Endothelial cell (in vitro differentiated cells): Measurements from ENCODE around the gene LSM2. TPM values are rescaled to one million over a fixed set of nuclear protein-coding genes. Genes with fewer than 3 reads are reported as not detected.

ENCODE experiments used
- DNase-seq: peaks from one replicate; pipeline ENCODE4 v3.0.0; 2021; ENCODE audit warnings: low spot score
- H3K27ac Mint-ChIP-seq: one replicate; pipeline ENCODE4 v1.8.0; 2021; ENCODE audit warnings: mixed read lengths, inconsistent platforms; ENCODE audit not compliant: unreplicated experiment
- H3K27me3 Mint-ChIP-seq: one replicate; pipeline ENCODE4 v1.8.0; 2021; ENCODE audit warnings: mild to moderate bottlenecking, moderate library complexity, mixed read lengths, inconsistent platforms; ENCODE audit not compliant: unreplicated experiment
- H3K36me3 Mint-ChIP-seq: one replicate; pipeline ENCODE4 v1.8.0; 2021; ENCODE audit warnings: mild to moderate bottlenecking, low read depth, mixed read lengths, inconsistent platforms; ENCODE audit not compliant: unreplicated experiment
- H3K4me1 Mint-ChIP-seq: one replicate; pipeline ENCODE4 v1.8.0; 2021; ENCODE audit warnings: mild to moderate bottlenecking, mixed read lengths, inconsistent platforms; ENCODE audit not compliant: unreplicated experiment
- H3K4me3 Mint-ChIP-seq: one replicate; pipeline ENCODE4 v1.8.0; 2021; ENCODE audit warnings: mild to moderate bottlenecking, mixed read lengths, inconsistent platforms; ENCODE audit not compliant: unreplicated experiment
- H3K9me3 Mint-ChIP-seq: one replicate; pipeline ENCODE4 v1.8.0; 2021; ENCODE audit warnings: mixed read lengths, inconsistent platforms; ENCODE audit not compliant: unreplicated experiment
- total RNA-seq: library from RNA; stranded (reverse); fragmentation: NEBNext Ultra II Directional; extraction: Animal tissue kit (Norgen Biotek cat#: 25700); gene quantifications from one replicate; pipeline ENCODE4 v1.2.1, GENCODE V29; 2021; ENCODE audit not compliant: unreplicated experiment
- TF ChIP-seq, protein P1 (sequence below): fragments of 200-600 bp; sonication (generic); IDR thresholded peaks from one replicate; pipeline ENCODE4 v1.5.0; 2021; ENCODE audit warnings: antibody characterized with exemption; ENCODE audit not compliant: unreplicated experiment

Gene LSM2
- total RNA-seq, 1 donor from 2014 or later: 57.1 TPM

DNA sequence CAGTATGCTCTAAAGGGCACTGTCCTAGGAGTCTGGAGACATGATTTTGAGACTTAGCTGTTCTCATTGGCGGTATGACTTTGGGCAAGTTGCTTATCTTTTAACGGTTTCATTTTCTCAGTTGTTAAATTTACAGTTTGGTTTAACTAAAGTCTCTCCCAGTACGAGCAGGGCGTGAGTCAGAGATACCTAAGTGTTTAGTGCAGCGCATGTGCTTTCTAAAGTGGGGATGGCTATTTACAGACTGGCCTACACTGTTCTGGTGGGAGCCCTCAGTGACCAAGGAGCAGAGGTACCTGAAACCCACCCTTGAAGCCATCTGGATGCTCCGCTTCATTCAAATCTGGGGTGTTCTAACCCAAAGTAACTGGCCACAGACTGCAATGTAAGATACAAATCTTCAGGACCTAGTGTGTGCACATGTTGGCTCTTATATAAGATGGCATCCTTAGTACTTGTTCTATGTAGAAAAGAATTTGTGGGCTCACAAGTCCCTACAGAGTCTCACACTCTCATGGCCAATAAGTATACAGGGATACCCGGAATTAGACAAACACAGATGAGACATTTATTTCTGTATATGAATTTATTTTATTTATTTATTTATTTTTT is 56.2 kb downstream of the LSM2 start:
- no peak overlapping the region for H3K27ac Mint-ChIP-seq
- peaks cover under 1% of the 10 kb centered on the region for H3K36me3 Mint-ChIP-seq
- TF ChIP-seq, protein P1, sequence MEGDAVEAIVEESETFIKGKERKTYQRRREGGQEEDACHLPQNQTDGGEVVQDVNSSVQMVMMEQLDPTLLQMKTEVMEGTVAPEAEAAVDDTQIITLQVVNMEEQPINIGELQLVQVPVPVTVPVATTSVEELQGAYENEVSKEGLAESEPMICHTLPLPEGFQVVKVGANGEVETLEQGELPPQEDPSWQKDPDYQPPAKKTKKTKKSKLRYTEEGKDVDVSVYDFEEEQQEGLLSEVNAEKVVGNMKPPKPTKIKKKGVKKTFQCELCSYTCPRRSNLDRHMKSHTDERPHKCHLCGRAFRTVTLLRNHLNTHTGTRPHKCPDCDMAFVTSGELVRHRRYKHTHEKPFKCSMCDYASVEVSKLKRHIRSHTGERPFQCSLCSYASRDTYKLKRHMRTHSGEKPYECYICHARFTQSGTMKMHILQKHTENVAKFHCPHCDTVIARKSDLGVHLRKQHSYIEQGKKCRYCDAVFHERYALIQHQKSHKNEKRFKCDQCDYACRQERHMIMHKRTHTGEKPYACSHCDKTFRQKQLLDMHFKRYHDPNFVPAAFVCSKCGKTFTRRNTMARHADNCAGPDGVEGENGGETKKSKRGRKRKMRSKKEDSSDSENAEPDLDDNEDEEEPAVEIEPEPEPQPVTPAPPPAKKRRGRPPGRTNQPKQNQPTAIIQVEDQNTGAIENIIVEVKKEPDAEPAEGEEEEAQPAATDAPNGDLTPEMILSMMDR: no peak
- no peak overlapping the region for H3K4me3 Mint-ChIP-seq
- DNase-seq: no peak
- H3K9me3 Mint-ChIP-seq: no peaks in the 10 kb centered on the region
- peaks cover 2% of the 10 kb centered on the region for H3K27me3 Mint-ChIP-seq
- no peaks in the 10 kb centered on the region for H3K4me1 Mint-ChIP-seq

DNA sequence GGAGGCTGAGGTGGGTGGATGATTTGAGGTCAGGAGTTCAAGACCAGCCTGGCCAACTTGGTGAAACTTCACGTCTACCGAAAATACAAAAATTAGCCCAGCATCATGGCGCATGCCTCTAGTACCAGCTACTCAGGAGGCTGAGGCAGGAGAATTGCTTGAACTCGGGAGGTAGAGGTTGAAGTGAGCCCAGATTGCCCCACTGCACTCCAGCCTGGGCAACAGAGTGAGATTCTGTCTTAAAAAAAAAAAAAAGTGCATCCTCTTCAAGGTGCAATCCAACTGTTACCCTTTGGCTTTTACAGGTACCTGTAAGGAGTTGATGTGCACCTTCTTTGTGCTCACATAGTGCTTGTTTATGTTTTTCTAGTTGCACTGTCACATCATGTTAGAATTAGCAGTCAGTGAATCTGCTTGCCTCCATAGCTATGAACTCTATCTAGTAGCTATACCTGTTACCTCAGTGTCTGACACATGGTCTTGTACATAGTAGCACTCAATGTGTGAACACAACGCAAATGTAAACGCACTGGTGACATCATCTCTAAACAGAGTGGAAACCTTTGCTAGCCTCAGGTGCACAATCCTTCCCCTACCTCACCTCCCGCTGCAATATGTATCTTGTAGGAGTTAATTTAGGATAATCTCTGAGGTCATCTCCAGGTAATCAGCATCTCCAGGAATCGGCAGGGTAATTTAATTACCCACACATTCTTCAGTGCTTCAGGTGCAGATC is 57.3 kb downstream of the LSM2 start:
- Mint-ChIP-seq H3K27ac (no peak overlapping the region), H3K9me3 (no peaks in the 10 kb centered on the region), H3K4me3 (no peak overlapping the region), H3K4me1 (peaks cover 9% of the 10 kb centered on the region), H3K36me3 (peaks cover 5% of the 10 kb centered on the region), H3K27me3 (peaks cover 2% of the 10 kb centered on the region)
- DNase-seq: no peak
- TF ChIP-seq, protein P1: no peak

Other genes starting within 250 kb of the LSM2 start
- gene LTA, start 234.7 kb downstream of the LSM2 start, total RNA-seq: not detected
- not detected for gene TNF, start 231.4 kb downstream of the LSM2 start, total RNA-seq
- not detected for gene LTB, start 224.5 kb downstream of the LSM2 start, total RNA-seq
- 1.7 TPM for gene LST1, start 220.7 kb downstream of the LSM2 start, total RNA-seq
- gene NCR3, start 214.0 kb downstream of the LSM2 start, total RNA-seq: not detected
- gene AIF1, start 191.7 kb downstream of the LSM2 start, total RNA-seq: 22.8 TPM
- gene PRRC2A, start 186.3 kb downstream of the LSM2 start, total RNA-seq: 149 TPM
- 312 TPM for gene BAG6, start 154.3 kb downstream of the LSM2 start, total RNA-seq
- 0.92 TPM for gene APOM, start 151.1 kb downstream of the LSM2 start, total RNA-seq
- gene C6orf47, start 146.2 kb downstream of the LSM2 start, total RNA-seq: 13.1 TPM
- 8.9 TPM for gene GPANK1, start 142.0 kb downstream of the LSM2 start, total RNA-seq
- gene CSNK2B, start 140.9 kb downstream of the LSM2 start, total RNA-seq: 164 TPM
- 16.3 TPM for gene LY6G5B, start 137.0 kb downstream of the LSM2 start, total RNA-seq
- gene LY6G5C, start 125.9 kb downstream of the LSM2 start, total RNA-seq: 22.0 TPM
- gene ABHD16A, start 103.6 kb downstream of the LSM2 start, total RNA-seq: 54.7 TPM
- gene LY6G6F, start 100.1 kb downstream of the LSM2 start, total RNA-seq: not detected
- gene LY6G6D, start 91.6 kb downstream of the LSM2 start, total RNA-seq: not detected
- gene LY6G6C, start 85.2 kb downstream of the LSM2 start, total RNA-seq: 0.28 TPM
- not detected for gene MPIG6B, start 83.6 kb downstream of the LSM2 start, total RNA-seq
- gene DDAH2, start 77.7 kb downstream of the LSM2 start, total RNA-seq: 145 TPM
- gene CLIC1, start 70.4 kb downstream of the LSM2 start, total RNA-seq: 420 TPM
- 16.1 TPM for gene MSH5, start 67.0 kb downstream of the LSM2 start, total RNA-seq
- 2.4 TPM for gene SAPCD1, start 44.3 kb downstream of the LSM2 start, total RNA-seq
- gene VWA7, start 29.6 kb downstream of the LSM2 start, total RNA-seq: 0.74 TPM
- 53.0 TPM for gene VARS1, start 11.2 kb downstream of the LSM2 start, total RNA-seq
- 0.82 TPM for gene HSPA1L, start 8.3 kb upstream of the LSM2 start, total RNA-seq
- gene HSPA1A, start 8.6 kb upstream of the LSM2 start, total RNA-seq: 27.2 TPM
- gene HSPA1B, start 20.8 kb upstream of the LSM2 start, total RNA-seq: 19.8 TPM
- 31.9 TPM for gene NEU1, start 55.9 kb upstream of the LSM2 start, total RNA-seq
- 1.6 TPM for gene SLC44A4, start 72.0 kb upstream of the LSM2 start, total RNA-seq
- 53.4 TPM for gene EHMT2, start 90.7 kb upstream of the LSM2 start, total RNA-seq
- 9.0 TPM for gene ZBTB12, start 95.1 kb upstream of the LSM2 start, total RNA-seq
- 0.82 TPM for gene C2, start 120.8 kb upstream of the LSM2 start, total RNA-seq
- not detected for gene CFB, start 139.1 kb upstream of the LSM2 start, total RNA-seq
- gene NELFE, start 152.0 kb upstream of the LSM2 start, total RNA-seq: 47.8 TPM
- 63.4 TPM for gene SKIC2, start 152.2 kb upstream of the LSM2 start, total RNA-seq
- 12.6 TPM for gene DXO, start 165.2 kb upstream of the LSM2 start, total RNA-seq
- gene C4A, start 175.1 kb upstream of the LSM2 start, total RNA-seq: 6.1 TPM
- gene C4B, start 207.8 kb upstream of the LSM2 start, total RNA-seq: 4.6 TPM
- 0.44 TPM for gene CYP21A2, start 231.4 kb upstream of the LSM2 start, total RNA-seq